GM18519 (cell line): ENCODE results near the gene TIMM17B.

ENCODE experiments used
- ATAC-seq: cut with Tn5 transposase; IDR thresholded peaks from one replicate; pipeline ENCODE4 v1.9.1; 2021; ENCODE audit warnings: mild to moderate bottlenecking, moderate library complexity; ENCODE audit not compliant: unreplicated experiment, low FRiP score

TIMM17B gene

GRCh38 chrX:48897625-48898306, at the start of gene TIMM17B, which contains the start of gene PQBP1:
Gene TIMM17B (minus strand): TSS chrX:48897768. CDS start chrX:48897749, 19 bp downstream.
Gene PQBP1 (plus strand): TSS chrX:48897930. CDS start chrX:48898510, 580 bp downstream.
- ATAC-seq = peak; percentile 84

- no peak for ATAC-seq
Observed at GRCh38 chrX:48945517-48946348, 48.2 kb upstream of the TIMM17B start.

- ATAC-seq = no peak
Observed at GRCh38 chrX:48942895-48943294, 45.3 kb upstream of the TIMM17B start.

- no peak for ATAC-seq
Observed at GRCh38 chrX:48940404-48940955, 42.9 kb upstream of the TIMM17B start.

- ATAC-seq = no peak
Observed at GRCh38 chrX:48939524-48940228, 42.1 kb upstream of the TIMM17B start.

- ATAC-seq = peak; percentile 45
Observed at GRCh38 chrX:48938721-48939425, 41.3 kb upstream of the TIMM17B start.

GRCh38 chrX:48937054-48937907, 39.7 kb upstream of the TIMM17B start:
- ATAC-seq = no peak

- no peak for ATAC-seq
Observed at GRCh38 chrX:48936429-48937053, 39.0 kb upstream of the TIMM17B start.

- no peak for ATAC-seq
Observed at GRCh38 chrX:48935301-48935670, 37.7 kb upstream of the TIMM17B start.

- ATAC-seq = no peak
Observed at GRCh38 chrX:48934581-48935300, 37.2 kb upstream of the TIMM17B start.

GRCh38 chrX:48933757-48934156, 36.2 kb upstream of the TIMM17B start:
- ATAC-seq = no peak

GRCh38 chrX:48927736-48928382, 30.3 kb upstream of the TIMM17B start:
- ATAC-seq = no peak

GRCh38 chrX:48927123-48927522, 29.6 kb upstream of the TIMM17B start:
- ATAC-seq = no peak

- ATAC-seq = no peak
Observed at GRCh38 chrX:48924270-48924669, 26.7 kb upstream of the TIMM17B start.

GRCh38 chrX:48923771-48924170, 26.2 kb upstream of the TIMM17B start:
- ATAC-seq = no peak

- no peak for ATAC-seq
Observed at GRCh38 chrX:48920718-48921104, 23.1 kb upstream of the TIMM17B start.

GRCh38 chrX:48919947-48920717, 22.6 kb upstream of the TIMM17B start:
- no peak for ATAC-seq
